AG04450 (cell line): ENCODE measurements around the gene LCNL1. TPM values are rescaled to one million over a fixed set of nuclear protein-coding genes. Genes with fewer than 3 reads are reported as not detected.

Experiments used
- CTCF ChIA-PET: fragments of 300-600, 350-600 bp; formaldehyde crosslinking; extraction: SDS; loops from one replicate; lab custom pipeline; 2022; ENCODE audit warnings: antibody characterized with exemption, inconsistent platforms; lab: Charles Lee
- POLR2A ChIA-PET: fragments of 350-600 bp; formaldehyde crosslinking; extraction: SDS; loops from one replicate; lab custom pipeline; 2021; ENCODE audit warnings: antibody characterized with exemption, inconsistent platforms; lab: Yijun Ruan, JAX
- DNase-seq: peaks from one replicate; pipeline ENCODE4 v3.0.0-alpha.2; 2011; ENCODE audit warnings: low read depth, low spot score
- H3K27ac ChIP-seq: one replicate; pipeline ENCODE4 v1.5.1; 2012; ENCODE audit warnings: low read depth, low read length, control low read depth
- H3K27me3 ChIP-seq: one replicate; pipeline ENCODE4 v1.6.0; 2012; ENCODE audit warnings: low read length; ENCODE audit not compliant: control insufficient read depth, insufficient read depth
- H3K4me3 ChIP-seq: 2 replicates; pipeline ENCODE4 v1.5.1; 2011; ENCODE audit warnings: mild to moderate bottlenecking, low read depth, low read length, control low read depth
- H3K9me3 ChIP-seq: 2 replicates; pipeline ENCODE4 v1.5.1; 2012; ENCODE audit warnings: low read length; ENCODE audit not compliant: control insufficient read depth, insufficient read depth
- polyA plus RNA-seq: library from polyadenylated mRNA; depleted of rRNA; stranded (reverse); fragments of >200 nt; gene quantifications from 2 replicates; pipeline ENCODE4 v1.2.3, GENCODE V29; 2011
- TF ChIP-seq, protein P1 (sequence below): IDR thresholded peaks from 2 replicates; pipeline ENCODE4 v1.5.1; 2011; ENCODE audit warnings: low read depth, low read length, control low read depth, inconsistent platforms

The LCNL1 gene
- polyA plus RNA-seq, 1 experiment, result 1.5 TPM

DNA sequence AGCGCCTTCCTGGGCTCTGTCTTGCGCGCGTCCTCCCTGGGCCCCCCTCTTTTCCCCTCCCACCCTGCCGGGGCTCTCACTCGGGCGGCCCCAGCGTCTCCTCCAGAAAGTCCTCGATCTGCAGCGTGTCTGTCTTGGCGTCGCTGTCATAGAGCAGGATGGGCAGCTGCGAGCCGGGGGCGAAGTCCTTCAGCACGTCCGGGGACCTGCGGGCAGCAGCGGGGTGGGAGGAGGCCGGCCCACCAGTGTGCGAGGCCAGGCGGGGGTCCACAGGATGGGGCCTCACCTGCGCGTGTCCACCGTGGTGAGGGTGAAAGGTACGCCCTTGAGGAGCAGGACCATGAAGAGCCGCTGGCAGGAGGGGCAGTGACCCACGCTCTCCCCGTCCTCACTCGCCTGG lies 12.6 kb downstream of the LCNL1 start:
- Histone ChIP-seq H3K27me3 (no peaks in the 10 kb centered on the region), H3K9me3 (peaks cover 9% of the 10 kb centered on the region), H3K4me3 (no peak overlapping the region), H3K27ac (no peak overlapping the region)
- ChIA-PET POLR2A (no interaction called here), CTCF (interaction anchor here (1.5 kb wide), 1 partner anchor 34 kb away, joined by 9 read pairs; no protein-coding TSS in a partner anchor)
- TF ChIP-seq, protein P1, sequence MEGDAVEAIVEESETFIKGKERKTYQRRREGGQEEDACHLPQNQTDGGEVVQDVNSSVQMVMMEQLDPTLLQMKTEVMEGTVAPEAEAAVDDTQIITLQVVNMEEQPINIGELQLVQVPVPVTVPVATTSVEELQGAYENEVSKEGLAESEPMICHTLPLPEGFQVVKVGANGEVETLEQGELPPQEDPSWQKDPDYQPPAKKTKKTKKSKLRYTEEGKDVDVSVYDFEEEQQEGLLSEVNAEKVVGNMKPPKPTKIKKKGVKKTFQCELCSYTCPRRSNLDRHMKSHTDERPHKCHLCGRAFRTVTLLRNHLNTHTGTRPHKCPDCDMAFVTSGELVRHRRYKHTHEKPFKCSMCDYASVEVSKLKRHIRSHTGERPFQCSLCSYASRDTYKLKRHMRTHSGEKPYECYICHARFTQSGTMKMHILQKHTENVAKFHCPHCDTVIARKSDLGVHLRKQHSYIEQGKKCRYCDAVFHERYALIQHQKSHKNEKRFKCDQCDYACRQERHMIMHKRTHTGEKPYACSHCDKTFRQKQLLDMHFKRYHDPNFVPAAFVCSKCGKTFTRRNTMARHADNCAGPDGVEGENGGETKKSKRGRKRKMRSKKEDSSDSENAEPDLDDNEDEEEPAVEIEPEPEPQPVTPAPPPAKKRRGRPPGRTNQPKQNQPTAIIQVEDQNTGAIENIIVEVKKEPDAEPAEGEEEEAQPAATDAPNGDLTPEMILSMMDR, result no peak
- DNase-seq, result no peak

DNA sequence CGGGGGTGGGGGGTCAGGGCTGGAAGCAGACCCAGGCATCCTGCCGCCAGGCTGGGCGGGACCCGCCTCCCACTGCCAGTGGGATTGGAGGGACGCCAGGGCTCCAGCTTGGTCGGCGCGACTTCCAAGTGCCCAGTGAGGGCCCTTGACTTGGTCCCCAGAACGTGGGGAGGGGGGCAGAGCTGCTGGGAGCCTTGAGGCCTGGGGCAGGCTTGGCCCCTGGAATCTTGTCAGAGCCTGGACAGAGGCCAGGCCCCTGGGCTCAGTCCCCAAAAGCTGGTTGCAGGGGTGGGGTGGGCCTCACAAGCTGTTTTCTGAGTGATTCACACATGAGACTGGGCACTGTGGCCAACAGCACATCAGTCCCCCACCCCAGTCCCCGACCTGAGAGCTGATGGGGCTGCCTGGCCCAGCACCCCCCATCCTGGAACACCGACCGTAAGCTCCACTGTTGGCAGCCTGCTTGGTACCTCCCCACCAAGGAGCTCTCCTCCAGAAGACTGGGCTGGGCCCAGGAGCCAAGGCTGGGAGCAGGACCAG lies 13.0 kb downstream of the LCNL1 start:
- CTCF ChIA-PET, result interaction anchor here (0.6 to 1.5 kb wide), 2 partner anchors 29 to 33 kb away, joined by 5 to 9 read pairs; no protein-coding TSS in a partner anchor
- no peak overlapping the region for H3K4me3 ChIP-seq
- POLR2A ChIA-PET, result no interaction called here

DNA sequence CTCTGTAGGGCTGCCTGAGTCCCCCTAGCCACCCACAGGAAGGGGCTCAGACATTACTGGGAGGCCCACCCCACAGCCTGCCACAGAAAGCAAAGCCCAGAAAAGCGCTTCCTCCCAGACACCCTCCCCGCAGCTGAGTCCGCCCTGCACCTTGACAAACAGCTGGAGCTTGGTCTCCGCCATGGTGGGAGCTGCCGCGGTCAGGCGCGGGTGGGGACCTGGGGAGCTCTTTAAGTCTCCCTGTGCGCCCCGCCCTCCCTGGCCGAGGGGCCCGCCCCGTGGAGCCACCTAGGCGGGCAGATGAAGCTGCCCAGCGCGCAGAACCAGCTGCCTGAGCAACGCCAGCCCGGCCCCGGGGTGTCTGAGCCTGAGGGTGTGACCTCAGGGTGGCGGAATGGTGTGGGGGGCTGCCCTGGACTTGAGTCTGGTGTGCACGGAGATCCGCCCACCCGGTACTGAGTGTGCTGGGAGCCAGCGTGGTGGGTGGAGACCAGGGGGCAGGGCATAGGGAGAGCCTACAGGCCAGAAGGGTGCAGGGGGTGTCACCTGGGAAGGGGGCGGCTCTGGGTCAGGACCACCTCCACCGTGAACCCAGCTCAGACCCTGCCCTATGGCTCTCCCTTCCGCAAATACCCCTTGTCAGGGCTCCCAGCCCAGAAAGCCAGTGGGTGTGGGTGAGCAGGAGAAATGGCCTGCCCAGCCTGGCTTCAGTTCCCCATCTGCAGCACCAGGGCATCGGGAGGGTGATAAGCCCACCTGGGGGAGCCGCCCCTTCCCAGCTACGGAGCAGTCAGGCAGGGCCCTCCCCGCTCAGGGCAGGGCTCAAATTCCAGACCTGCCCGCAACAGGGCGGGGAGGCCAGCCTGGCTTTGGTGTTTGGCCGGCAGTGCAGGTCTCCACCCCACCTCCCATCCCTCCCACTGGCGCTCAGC lies 13.8 kb downstream of the LCNL1 start, which contains the start of gene CLIC3:
Gene CLIC3 (minus strand): TSS at position 208 of the 932 bp plus-strand sequence. CDS start 25 bp downstream, at position 183.
- H3K4me3 ChIP-seq, result no peak within 1 kb of the TSS
- TF ChIP-seq, protein P1, result no peak
- H3K27me3 ChIP-seq, result no peaks in the 10 kb centered on the region
- no peak for DNase-seq
- H3K27ac ChIP-seq, result peak within 1 kb of the TSS; percentile 31
- CTCF ChIA-PET, result interaction anchor here (0.6 to 1.5 kb wide), 3 partner anchors 28 to 39 kb away, joined by 4 to 9 read pairs (median 5); no protein-coding TSS in a partner anchor
- POLR2A ChIA-PET, result no interaction called here
- H3K9me3 ChIP-seq, result no peaks in the 10 kb centered on the region; the same call in 1 of the 2 replicates

More for the DNA sequence above, 13.0 kb downstream of the LCNL1 start:
- H3K27ac ChIP-seq, result peak overlapping the region; percentile 31
- TF ChIP-seq, protein P1, result no peak
- H3K9me3 ChIP-seq, result peaks cover 4% of the 10 kb centered on the region
- H3K27me3 ChIP-seq, result no peaks in the 10 kb centered on the region
- DNase-seq, result no peak

DNA sequence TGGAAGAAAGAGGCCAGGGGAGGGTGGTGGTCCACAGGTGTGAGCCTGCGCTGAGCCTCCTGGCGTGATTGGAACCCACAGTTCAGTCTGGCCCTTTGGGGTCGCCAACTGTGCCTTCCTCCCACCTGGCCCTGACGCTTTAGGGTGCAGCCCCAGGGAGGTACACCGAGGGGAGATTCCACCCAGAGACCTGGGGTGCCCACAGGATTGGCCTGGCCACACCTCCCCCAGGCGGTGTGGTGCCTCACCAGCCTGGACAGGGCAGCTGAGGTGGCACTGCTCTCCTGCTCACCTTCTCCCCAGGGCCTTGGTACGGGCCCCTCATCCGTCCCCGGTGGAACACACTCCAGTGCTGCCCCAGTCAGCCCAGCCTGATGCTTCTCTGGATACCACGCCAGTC lies 14.6 kb downstream of the LCNL1 start:
- H3K4me3 ChIP-seq, result no peak overlapping the region
- CTCF ChIA-PET, result no interaction called here
- H3K27ac ChIP-seq, result no peak overlapping the region
- peaks cover 3% of the 10 kb centered on the region for H3K27me3 ChIP-seq
- POLR2A ChIA-PET, result no interaction called here
- DNase-seq, result no peak
- TF ChIP-seq, protein P1, result no peak
- no peaks in the 10 kb centered on the region; the same call in 1 of the 2 replicates for H3K9me3 ChIP-seq

DNA sequence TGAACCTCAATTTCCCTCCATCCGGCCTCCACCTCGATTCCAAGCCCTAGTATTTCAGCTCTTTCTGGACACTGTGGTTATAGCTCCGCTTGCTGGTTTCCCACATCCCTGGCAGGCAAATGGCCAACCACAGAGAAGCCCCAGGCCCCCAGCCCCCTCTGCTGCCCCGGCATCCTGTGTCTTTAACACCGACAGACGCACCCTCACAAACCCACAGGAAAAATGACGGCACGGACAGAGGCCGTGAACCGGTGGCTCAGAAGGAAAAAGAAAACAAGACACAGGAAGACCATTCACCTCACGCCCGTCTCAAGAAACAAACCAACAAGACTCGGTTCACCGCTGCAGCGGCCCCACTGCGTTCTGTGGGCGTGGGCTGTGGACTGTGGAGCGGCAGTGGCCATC lies 15.0 kb downstream of the LCNL1 start:
- H3K4me3 ChIP-seq, result no peak overlapping the region
- CTCF ChIA-PET, result no interaction called here

More for the DNA sequence above, 15.0 kb downstream of the LCNL1 start:
- POLR2A ChIA-PET, result no interaction called here
- TF ChIP-seq, protein P1, result no peak
- Histone ChIP-seq H3K27me3 (peaks cover 4% of the 10 kb centered on the region), H3K27ac (no peak overlapping the region), H3K9me3 (no peaks in the 10 kb centered on the region; the same call in 1 of the 2 replicates)
- DNase-seq, result no peak
